ENCODE data around the gene ZNRF3. TPM values are rescaled to one million over a fixed set of nuclear protein-coding genes. Genes with fewer than 3 reads are reported as not detected.

ZNRF3 gene
- 4.1 and 12.0 TPM in 2 replicates for total RNA-seq (ENCODE audit: low replicate concordance)

DNA sequence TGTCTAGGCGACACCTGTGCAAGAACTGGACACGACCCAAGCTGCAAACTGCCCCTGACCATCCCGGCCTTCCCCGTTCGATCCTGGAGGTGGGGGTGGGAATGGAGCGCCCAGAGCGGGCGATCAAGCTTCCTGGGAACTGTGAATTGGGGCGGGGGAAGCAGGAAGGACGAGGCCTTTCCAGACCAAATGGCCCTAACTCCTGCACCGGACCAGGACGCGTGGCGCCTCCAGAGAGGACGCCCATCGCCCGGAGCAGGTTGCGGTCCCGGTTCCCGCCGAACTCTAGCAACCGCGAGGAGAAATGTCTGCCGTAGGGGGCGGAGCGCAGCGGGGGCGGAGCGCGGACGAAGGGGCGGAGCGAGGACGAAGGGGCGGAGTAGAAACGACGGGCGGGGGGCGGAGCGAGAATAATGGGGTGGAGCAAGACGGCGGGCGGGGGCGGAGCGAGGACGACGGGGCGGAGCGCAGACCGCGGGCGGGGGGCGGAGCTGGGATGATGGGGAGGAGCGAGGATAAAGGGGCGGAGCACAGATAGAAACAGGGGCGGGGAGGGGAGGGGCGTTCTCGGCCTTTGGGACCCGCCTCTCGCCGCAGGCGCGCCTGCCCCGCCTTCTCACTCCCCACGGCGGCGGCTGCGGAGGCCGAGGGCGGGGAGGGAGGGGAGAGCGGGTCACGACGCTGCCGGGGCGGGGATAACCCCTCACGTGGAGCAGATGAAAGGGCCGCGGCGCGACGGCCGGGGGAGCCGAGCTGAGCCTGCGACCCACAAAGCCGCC, at the start of gene ZNRF3:
TSS of gene ZNRF3 (plus strand) at position 695 of the 779 bp plus-strand sequence. CDS start 195 bp downstream, outside the sequence.
- Histone ChIP-seq H2AFZ (replicated peaks) (peak within 1 kb of the TSS; percentile 99), H4K20me1 (ENCODE audit: low read depth) (peaks cover 40% of the 10 kb centered on the region), H3K9ac (no peak within 1 kb of the TSS), H3K27ac (no peak within 1 kb of the TSS), H3K4me3 (peak within 1 kb of the TSS; percentile 68), H3K79me2 (ENCODE audit: low read depth) (peaks cover 40% of the 10 kb centered on the region), H3K36me3 (no peaks in the 10 kb centered on the region), H3K27me3 (peaks cover 7% of the 10 kb centered on the region), H3K9me3 (ENCODE audit: low read depth) (no peaks in the 10 kb centered on the region), H3K4me2 (peak within 1 kb of the TSS; percentile 91), H3F3A (ENCODE audit: low read depth) (peaks cover 26% of the 10 kb centered on the region), H3K4me1 (peaks cover 33% of the 10 kb centered on the region)
- Mint-ChIP-seq H3K27me3 (ENCODE audit: insufficient read depth, low read depth) (no peaks in the 10 kb centered on the region), H3K4me1 (peaks cover 45% of the 10 kb centered on the region), H3K36me3 (peaks cover 9% of the 10 kb centered on the region), H3K4me3 (peak within 1 kb of the TSS; percentile 92), H3K27ac (peak within 1 kb of the TSS; percentile 46), H3K9me3 (no peaks in the 10 kb centered on the region)
- peak; percentile 97 for DNase-seq (ENCODE audit: low spot score)
- TF ChIP-seq, protein P1, sequence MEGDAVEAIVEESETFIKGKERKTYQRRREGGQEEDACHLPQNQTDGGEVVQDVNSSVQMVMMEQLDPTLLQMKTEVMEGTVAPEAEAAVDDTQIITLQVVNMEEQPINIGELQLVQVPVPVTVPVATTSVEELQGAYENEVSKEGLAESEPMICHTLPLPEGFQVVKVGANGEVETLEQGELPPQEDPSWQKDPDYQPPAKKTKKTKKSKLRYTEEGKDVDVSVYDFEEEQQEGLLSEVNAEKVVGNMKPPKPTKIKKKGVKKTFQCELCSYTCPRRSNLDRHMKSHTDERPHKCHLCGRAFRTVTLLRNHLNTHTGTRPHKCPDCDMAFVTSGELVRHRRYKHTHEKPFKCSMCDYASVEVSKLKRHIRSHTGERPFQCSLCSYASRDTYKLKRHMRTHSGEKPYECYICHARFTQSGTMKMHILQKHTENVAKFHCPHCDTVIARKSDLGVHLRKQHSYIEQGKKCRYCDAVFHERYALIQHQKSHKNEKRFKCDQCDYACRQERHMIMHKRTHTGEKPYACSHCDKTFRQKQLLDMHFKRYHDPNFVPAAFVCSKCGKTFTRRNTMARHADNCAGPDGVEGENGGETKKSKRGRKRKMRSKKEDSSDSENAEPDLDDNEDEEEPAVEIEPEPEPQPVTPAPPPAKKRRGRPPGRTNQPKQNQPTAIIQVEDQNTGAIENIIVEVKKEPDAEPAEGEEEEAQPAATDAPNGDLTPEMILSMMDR (IDR thresholded peaks at IDR 0.05), result no peak
- no peak for TF ChIP-seq EZH2 (IDR thresholded peaks at IDR 0.05)
- TF ChIP-seq EZH2phosphoT487 (IDR thresholded peaks at IDR 0.05), result no peak

- Histone ChIP-seq H3K27ac (no peak overlapping the region), H3K79me2 (ENCODE audit: low read depth) (no peaks in the 10 kb centered on the region), H3K4me1 (no peaks in the 10 kb centered on the region), H3F3A (ENCODE audit: low read depth) (peaks cover 11% of the 10 kb centered on the region), H3K9me3 (ENCODE audit: low read depth) (no peaks in the 10 kb centered on the region), H3K27me3 (no peaks in the 10 kb centered on the region), H3K9ac (no peak overlapping the region), H3K36me3 (no peaks in the 10 kb centered on the region), H4K20me1 (ENCODE audit: low read depth) (no peaks in the 10 kb centered on the region), H3K4me3 (no peak overlapping the region), H3K4me2 (no peak overlapping the region), H2AFZ (replicated peaks) (no peak overlapping the region)
- Mint-ChIP-seq H3K4me3 (no peak overlapping the region), H3K36me3 (peaks cover 2% of the 10 kb centered on the region), H3K4me1 (peaks cover 16% of the 10 kb centered on the region), H3K9me3 (no peaks in the 10 kb centered on the region), H3K27me3 (ENCODE audit: insufficient read depth, low read depth) (peaks cover 8% of the 10 kb centered on the region), H3K27ac (no peak overlapping the region)
- TF ChIP-seq EZH2phosphoT487 (IDR thresholded peaks at IDR 0.05), result no peak
- no peak for TF ChIP-seq EZH2 (IDR thresholded peaks at IDR 0.05)
- TF ChIP-seq, protein P1 (IDR thresholded peaks at IDR 0.05), result no peak
- DNase-seq (ENCODE audit: low spot score), result no peak
Measured at GRCh38 chr22:28835630-28836189, 47.7 kb upstream of the ZNRF3 start.

GRCh38 chr22:28837640-28838039, 45.7 kb upstream of the ZNRF3 start:
- H3K27ac ChIP-seq, result no peak overlapping the region
- H3K27ac Mint-ChIP-seq, result peak overlapping the region; percentile 72

More at GRCh38 chr22:28837640-28838039, 45.7 kb upstream of the ZNRF3 start:
- Histone ChIP-seq H3K9me3 (ENCODE audit: low read depth) (no peaks in the 10 kb centered on the region), H3K4me1 (no peaks in the 10 kb centered on the region), H4K20me1 (ENCODE audit: low read depth) (no peaks in the 10 kb centered on the region), H3F3A (ENCODE audit: low read depth) (peaks cover 11% of the 10 kb centered on the region), H3K9ac (no peak overlapping the region), H3K4me3 (no peak overlapping the region), H3K36me3 (no peaks in the 10 kb centered on the region), H2AFZ (replicated peaks) (no peak overlapping the region), H3K4me2 (no peak overlapping the region), H3K79me2 (ENCODE audit: low read depth) (no peaks in the 10 kb centered on the region), H3K27me3 (no peaks in the 10 kb centered on the region)
- Mint-ChIP-seq H3K27me3 (ENCODE audit: insufficient read depth, low read depth) (peaks cover 5% of the 10 kb centered on the region), H3K4me3 (no peak overlapping the region), H3K36me3 (peaks cover 2% of the 10 kb centered on the region), H3K9me3 (no peaks in the 10 kb centered on the region), H3K4me1 (peaks cover 9% of the 10 kb centered on the region)
- TF ChIP-seq EZH2 (IDR thresholded peaks at IDR 0.05), result no peak
- TF ChIP-seq, protein P1 (IDR thresholded peaks at IDR 0.05), result no peak
- no peak for TF ChIP-seq EZH2phosphoT487 (IDR thresholded peaks at IDR 0.05)
- DNase-seq (ENCODE audit: low spot score), result peak; percentile 56
